WTC11 (cell line): ENCODE measurements around the gene CRBN. TPM values are rescaled to one million over a fixed set of nuclear protein-coding genes. Genes with fewer than 3 reads are reported as not detected.

Source experiments
- ATAC-seq: fragments of 200-7000 bp; cut with Tn5 transposase; 2 replicates; pipeline ENCODE4 v1.10.0; 2021; ENCODE audit warnings: mild to moderate bottlenecking, moderate library complexity
- Bru-seq: library from RNA; stranded (reverse); fragments of 400-500 nt; gene quantifications from one replicate; lab custom pipeline; 2021; lab: Mats Ljungman, UMichigan
- CTCF ChIA-PET: fragments of 300-600 bp; sonication (Branson Sonifier 250); formaldehyde crosslinking; loops from one replicate; lab custom pipeline; 2021; ENCODE audit warnings: antibody characterized with exemption; lab: Charles Lee
- POLR2A ChIA-PET: fragments of 350-600 bp; sonication (Branson Sonifier 250); formaldehyde crosslinking; loops from one replicate; lab custom pipeline; 2021; ENCODE audit warnings: antibody characterized with exemption; lab: Charles Lee
- DNase-seq: peaks from one replicate; pipeline ENCODE4 v3.0.0; 2021; ENCODE audit warnings: low spot score
- H3K27ac Mint-ChIP-seq: 2 replicates; pipeline ENCODE4 v1.8.0; 2021; ENCODE audit warnings: mixed read lengths
- H3K27me3 Mint-ChIP-seq: 2 replicates; pipeline ENCODE4 v1.8.0; 2021; ENCODE audit warnings: low read depth, mild to moderate bottlenecking, moderate library complexity, mixed read lengths
- H3K36me3 Mint-ChIP-seq: 2 replicates; pipeline ENCODE4 v1.8.0; 2021; ENCODE audit warnings: mixed read lengths
- H3K4me1 Mint-ChIP-seq: 2 replicates; pipeline ENCODE4 v1.8.0; 2022; ENCODE audit warnings: mixed read lengths
- H3K4me3 Mint-ChIP-seq: 2 replicates; pipeline ENCODE4 v1.8.0; 2021; ENCODE audit warnings: mild to moderate bottlenecking, moderate library complexity, mixed read lengths
- H3K9me3 Mint-ChIP-seq: 2 replicates; pipeline ENCODE4 v1.8.0; 2021; ENCODE audit warnings: mixed read lengths
- ATF2 ChIP-seq: sonication (generic); formaldehyde crosslinking; IDR thresholded peaks from 2 replicates; pipeline ENCODE4 v1.8.1; 2022; ENCODE audit warnings: low read depth, missing genetic modification reagents, borderline replicate concordance
- CDX4 ChIP-seq: fragments of 250-450 bp; sonication (Bioruptor Pico); IDR thresholded peaks from 2 replicates; pipeline ENCODE4 v1.9.0; 2021; ENCODE audit warnings: moderate library complexity, mild to moderate bottlenecking, inconsistent platforms, borderline replicate concordance
- CREM ChIP-seq: sonication (generic); formaldehyde crosslinking; IDR thresholded peaks from 2 replicates; pipeline ENCODE4 v1.8.1; 2022; ENCODE audit warnings: mild to moderate bottlenecking, missing genetic modification reagents, moderate library complexity
- ELF4 ChIP-seq: sonication (generic); formaldehyde crosslinking; IDR thresholded peaks from 2 replicates; pipeline ENCODE4 v1.8.1; 2022; ENCODE audit warnings: low read depth, mild to moderate bottlenecking, moderate library complexity, missing genetic modification reagents
- EMX1 ChIP-seq: fragments of 250-450 bp; sonication (Bioruptor Pico); IDR thresholded peaks from 2 replicates; pipeline ENCODE4 v1.8.0; 2021; ENCODE audit warnings: mild to moderate bottlenecking
- FOXK1 ChIP-seq: sonication (generic); formaldehyde crosslinking; IDR thresholded peaks from 2 replicates; pipeline ENCODE4 v1.8.0; 2022; ENCODE audit warnings: mild to moderate bottlenecking, moderate library complexity, missing genetic modification reagents
- FOXP1 ChIP-seq: sonication (generic); formaldehyde crosslinking; IDR thresholded peaks from 2 replicates; pipeline ENCODE4 v1.8.0; 2022; ENCODE audit warnings: missing genetic modification reagents, mild to moderate bottlenecking, moderate library complexity, borderline replicate concordance
- FOXP4 ChIP-seq: sonication (generic); formaldehyde crosslinking; IDR thresholded peaks from 2 replicates; pipeline ENCODE4 v1.8.0; 2022; ENCODE audit warnings: mild to moderate bottlenecking, missing genetic modification reagents
- GABPB1 ChIP-seq: sonication (generic); formaldehyde crosslinking; IDR thresholded peaks from 2 replicates; pipeline ENCODE4 v1.8.1; 2023; ENCODE audit warnings: mild to moderate bottlenecking, missing genetic modification reagents
- JUN ChIP-seq: sonication (generic); formaldehyde crosslinking; IDR thresholded peaks from 2 replicates; pipeline ENCODE4 v1.8.0; 2023; ENCODE audit warnings: mild to moderate bottlenecking, missing genetic modification reagents
- KAT7 ChIP-seq: sonication (generic); formaldehyde crosslinking; IDR thresholded peaks from 2 replicates; pipeline ENCODE4 v1.8.1; 2023; ENCODE audit warnings: missing genetic modification reagents, mild to moderate bottlenecking, borderline replicate concordance
- MXD4 ChIP-seq: fragments of 250-450 bp; sonication (Bioruptor Pico); IDR thresholded peaks from 2 replicates; pipeline ENCODE4 v1.8.0; 2021; ENCODE audit warnings: mild to moderate bottlenecking, moderate library complexity, borderline replicate concordance
- MYBL2 ChIP-seq: sonication (generic); formaldehyde crosslinking; IDR thresholded peaks from 2 replicates; pipeline ENCODE4 v1.8.1; 2023; ENCODE audit warnings: mild to moderate bottlenecking, moderate library complexity, missing genetic modification reagents
- NFATC4 ChIP-seq: fragments of 250-450 bp; sonication (Bioruptor Pico); IDR thresholded peaks from 2 replicates; pipeline ENCODE4 v1.9.0; 2021; ENCODE audit warnings: mild to moderate bottlenecking
- NFE2L1 ChIP-seq: sonication (generic); formaldehyde crosslinking; IDR thresholded peaks from 2 replicates; pipeline ENCODE4 v1.8.1; 2023; ENCODE audit warnings: missing genetic modification reagents
- NFYB ChIP-seq: sonication (generic); formaldehyde crosslinking; conservative IDR thresholded peaks from 2 replicates; pipeline ENCODE4 v1.8.0; 2022; ENCODE audit warnings: low read depth, missing genetic modification reagents
- NR3C1 ChIP-seq: sonication (generic); formaldehyde crosslinking; conservative IDR thresholded peaks from 2 replicates; pipeline ENCODE4 v1.8.1; 2023; ENCODE audit warnings: low read depth, mild to moderate bottlenecking, missing genetic modification reagents
- OVOL2 ChIP-seq: fragments of 250-450 bp; sonication (Bioruptor Pico); IDR thresholded peaks from 2 replicates; pipeline ENCODE4 v1.9.0; 2021; ENCODE audit warnings: mild to moderate bottlenecking, borderline replicate concordance
- RELA ChIP-seq: sonication (generic); formaldehyde crosslinking; IDR thresholded peaks from 2 replicates; pipeline ENCODE4 v1.8.1; 2022; ENCODE audit warnings: missing genetic modification reagents, mild to moderate bottlenecking, borderline replicate concordance
- SOX15 ChIP-seq: fragments of 250-450 bp; sonication (Bioruptor Pico); IDR thresholded peaks from 2 replicates; pipeline ENCODE4 v1.9.0; 2021; ENCODE audit warnings: mild to moderate bottlenecking
- SP1 ChIP-seq: sonication (generic); formaldehyde crosslinking; conservative IDR thresholded peaks from 2 replicates; pipeline ENCODE4 v1.8.1; 2022; ENCODE audit warnings: missing genetic modification reagents
- TEAD1 ChIP-seq: sonication (generic); formaldehyde crosslinking; IDR thresholded peaks from 2 replicates; pipeline ENCODE4 v1.8.0; 2022; ENCODE audit warnings: mild to moderate bottlenecking, missing genetic modification reagents
- ZNF232 ChIP-seq: sonication (generic); formaldehyde crosslinking; IDR thresholded peaks from 2 replicates; pipeline ENCODE4 v1.8.0; 2022; ENCODE audit warnings: mild to moderate bottlenecking, missing genetic modification reagents
- ZNF281 ChIP-seq: sonication (generic); formaldehyde crosslinking; IDR thresholded peaks from 2 replicates; pipeline ENCODE4 v1.8.0; 2023; ENCODE audit warnings: mild to moderate bottlenecking, missing genetic modification reagents
- ZNF423 ChIP-seq: fragments of 250-450 bp; sonication (Bioruptor Pico); IDR thresholded peaks from 2 replicates; pipeline ENCODE4 v2.1.2; 2022; ENCODE audit warnings: mild to moderate bottlenecking, moderate library complexity
- long read RNA-seq, 3 experiments: library from RNA in 1 of 3; library from capped mRNA in 1 of 3; library from polyadenylated mRNA in 1 of 3; unstranded in 2 of 3; stranded (forward) in 1 of 3; transcript quantifications; one replicate each; pipeline ENCODE4 v2.0.0, GENCODE V29; 2021
- total RNA-seq: library from RNA; stranded (reverse); gene quantifications from 3 replicates; pipeline ENCODE4 v1.2.3, GENCODE V29; 2021
- TF ChIP-seq, protein P1 (sequence below): sonication (generic); formaldehyde crosslinking; IDR thresholded peaks from 2 replicates; pipeline ENCODE4 v1.8.0; 2022; ENCODE audit warnings: mild to moderate bottlenecking, missing genetic modification reagents

Gene CRBN
- total RNA-seq (22.6 to 24.4 TPM (median 23.2 TPM) in 3 replicates), Bru-seq, nascent RNA (percentile 84 among the genes with signal in this experiment)
- long read RNA-seq, experiment 1, full-length matches to known transcripts: 129 of 148 reads
- long read RNA-seq, experiment 1, partial matches to known transcripts: 5 of 148 reads
- long read RNA-seq, experiment 1, other reads (novel, unspliced or antisense): 14 of 148 reads
- long read RNA-seq, experiment 2, transcript CRBN-201 (11 exons, 2,206 nt): major isoform, 6 of 22 reads
- long read RNA-seq, experiment 2, partial matches to known transcripts: 2 of 22 reads
- long read RNA-seq, experiment 2, other reads (novel, unspliced or antisense): 11 of 22 reads
- long read RNA-seq, experiment 3, transcript CRBN-201 (11 exons, 2,206 nt): major isoform, 80 of 113 reads
- long read RNA-seq, experiment 3, transcript CRBN-203 (11 exons, 2,203 nt): minor isoform, 5 of 113 reads
- long read RNA-seq, experiment 3, transcript CRBN-213 (5 exons, 1,012 nt): minor isoform, 9 of 113 reads
- long read RNA-seq, experiment 3, partial matches to known transcripts: 3 of 113 reads
- long read RNA-seq, experiment 3, other reads (novel, unspliced or antisense): 11 of 113 reads

GRCh38 chr3:3179407-3180094 is at the start of gene CRBN:
Gene CRBN, minus strand, starts transcription at chr3:3179691. Its CDS starts 4 bp downstream, at chr3:3179687.
- H3K27me3 Mint-ChIP-seq: peaks cover 22% of the 10 kb centered on the region
- H3K4me3 Mint-ChIP-seq: peak within 1 kb of the TSS; percentile 97
- peaks cover 3% of the 10 kb centered on the region; the same call in 1 of the 2 replicates for H3K9me3 Mint-ChIP-seq
- CTCF ChIA-PET: interaction anchor here (0.6 kb wide), 2 partner anchors 46 to 342 kb away, joined by 3 to 4 read pairs; no protein-coding TSS in a partner anchor
- H3K4me1 Mint-ChIP-seq: peaks cover 9% of the 10 kb centered on the region
- peaks cover 2% of the 10 kb centered on the region; the same call in 1 of the 2 replicates for H3K36me3 Mint-ChIP-seq
- POLR2A ChIA-PET: no interaction called here
- DNase-seq: peak; percentile 84
- ATAC-seq: peak; percentile 98
- H3K27ac Mint-ChIP-seq: peak within 1 kb of the TSS; percentile 87
- TF ChIP-seq NFATC4 (CRISPR knock-in tag) (no peak), MYBL2 (peak; percentile 24; the same call in 1 of the 2 replicates), SP1 (CRISPR knock-in tag) (peak; percentile 92), ELF4 (CRISPR knock-in tag) (no peak; the same call in 1 of the 2 replicates), NR3C1 (CRISPR knock-in tag) (no peak), CREM (peak; percentile 85), ZNF232 (CRISPR knock-in tag) (peak; percentile 61; the same call in 1 of the 2 replicates), FOXK1 (CRISPR knock-in tag) (peak; percentile 100), NFYB (no peak), RELA (0 out of 2 replicates have a peak, but pooled peaks have one; percentile 56), NFE2L1 (CRISPR knock-in tag) (no peak), TEAD1 (CRISPR knock-in tag) (peak; percentile 84), OVOL2 (CRISPR knock-in tag) (no peak), JUN (CRISPR knock-in tag) (peak; percentile 73; the same call in 1 of the 2 replicates), FOXP1 (CRISPR knock-in tag) (peak; percentile 90), ATF2 (CRISPR knock-in tag) (no peak), EMX1 (CRISPR knock-in tag) (no peak), CDX4 (no peak), ZNF281 (CRISPR knock-in tag) (peak; percentile 64; the same call in 1 of the 2 replicates), ZNF423 (CRISPR knock-in tag) (no peak), FOXP4 (CRISPR knock-in tag) (peak; percentile 87; the same call in 1 of the 2 replicates), KAT7 (peak; percentile 64; the same call in 1 of the 2 replicates), MXD4 (CRISPR knock-in tag) (no peak), GABPB1 (CRISPR knock-in tag) (peak; percentile 72; the same call in 1 of the 2 replicates), SOX15 (CRISPR knock-in tag) (no peak)
- TF ChIP-seq, protein P1, sequence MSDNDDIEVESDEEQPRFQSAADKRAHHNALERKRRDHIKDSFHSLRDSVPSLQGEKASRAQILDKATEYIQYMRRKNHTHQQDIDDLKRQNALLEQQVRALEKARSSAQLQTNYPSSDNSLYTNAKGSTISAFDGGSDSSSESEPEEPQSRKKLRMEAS (CRISPR knock-in tag): peak; percentile 75
